Epithelial cell of umbilical artery (primary cell): Measurements from ENCODE around the gene HMGN2. TPM values are rescaled to one million over a fixed set of nuclear protein-coding genes. Genes with fewer than 3 reads are reported as not detected.

Experiments used
- total RNA-seq: library from RNA; depleted of rRNA; stranded (reverse); fragments of >200 nt; gene quantifications from 2 replicates; pipeline ENCODE4 v1.2.3, GENCODE V29; 2014

HMGN2 gene
- total RNA-seq: 183 and 319 TPM in 2 replicates

DNA sequence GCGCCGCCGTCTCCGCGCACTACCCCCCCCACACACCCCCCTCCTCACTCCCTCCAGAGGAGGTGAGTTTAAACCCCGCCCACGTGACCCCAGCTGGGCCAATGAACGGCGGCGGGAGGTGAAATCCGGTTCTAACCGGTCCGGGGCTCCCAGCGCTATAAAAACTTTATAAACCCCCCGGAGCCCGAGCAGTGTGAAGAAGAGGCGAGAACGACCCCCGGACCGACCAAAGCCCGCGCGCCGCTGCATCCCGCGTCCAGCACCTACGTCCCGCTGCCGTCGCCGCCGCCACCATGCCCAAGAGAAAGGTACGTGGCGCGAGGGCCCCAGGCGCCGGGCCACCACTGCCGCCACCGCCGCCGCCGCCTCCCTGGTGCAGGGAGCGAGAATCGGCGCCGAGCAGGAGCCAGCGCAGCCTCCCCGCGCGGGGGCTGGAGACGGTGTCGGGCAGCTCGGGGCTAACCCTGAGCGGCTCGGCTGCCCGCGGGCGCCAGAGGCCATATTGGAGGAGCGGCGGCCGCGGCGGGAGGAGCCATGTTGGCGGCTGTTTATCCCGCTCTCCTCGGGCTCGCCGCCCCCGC lies at the start of gene HMGN2:
HMGN2 (plus strand) TSS at position 121 of the 581 bp plus-strand sequence; CDS start at position 294, 173 bp downstream.

DNA sequence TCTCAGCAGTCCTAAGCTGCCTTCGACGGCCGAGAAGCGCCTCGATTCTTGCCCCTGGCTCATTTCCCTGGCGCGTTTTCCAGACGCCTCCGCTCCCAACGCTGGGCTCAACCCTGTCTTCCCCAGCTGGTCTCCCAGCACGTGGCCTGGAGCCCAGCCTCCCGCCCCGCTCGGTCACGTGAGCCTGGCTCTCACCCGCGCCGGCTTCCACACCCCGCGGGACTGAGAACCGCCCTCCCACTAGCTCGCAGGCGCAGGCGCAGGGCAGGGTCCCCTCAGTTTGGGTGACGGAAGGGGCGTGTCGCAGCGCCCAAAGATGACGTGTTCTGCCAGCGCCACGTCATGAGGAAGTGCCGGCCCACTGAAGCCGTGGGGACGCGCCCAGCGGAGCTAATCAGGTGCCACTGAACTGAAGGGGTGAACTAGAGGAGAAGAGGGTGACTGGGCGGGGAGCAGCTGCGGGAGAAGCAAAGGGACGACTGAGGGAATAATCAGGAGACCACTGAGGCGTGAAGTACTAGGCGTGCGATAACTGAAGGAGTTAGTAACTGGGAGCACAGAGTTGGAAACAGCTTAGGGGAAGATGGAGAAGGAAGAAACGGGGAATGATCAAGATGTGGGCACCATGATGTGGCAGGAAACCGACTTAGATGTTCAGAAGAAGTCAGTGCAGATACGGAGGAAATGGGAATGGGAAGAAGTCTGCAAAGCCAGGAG lies 40.1 kb upstream of the HMGN2 start, which contains the start of gene DHDDS:
DHDDS (plus strand) TSS at position 343 of the 717 bp plus-strand sequence. CDS start 625 bp downstream, outside the sequence.

Other genes starting within 250 kb of the HMGN2 start
- gene CEP85, start 238.2 kb upstream of the HMGN2 start, total RNA-seq: 8.8 and 14.7 TPM in 2 replicates
- 10.1 and 19.0 TPM in 2 replicates for gene SH3BGRL3, start 192.4 kb upstream of the HMGN2 start, total RNA-seq
- 3.2 and 3.3 TPM in 2 replicates for gene UBXN11, start 165.8 kb upstream of the HMGN2 start, total RNA-seq
- not detected in 2 replicates for gene CD52, start 154.5 kb upstream of the HMGN2 start, total RNA-seq
- under 0.01 TPM in 1 of 2 replicates, not detected in the other for gene CRYBG2, start 118.3 kb upstream of the HMGN2 start, total RNA-seq
- not detected in 2 replicates for gene ZNF683, start 99.7 kb upstream of the HMGN2 start, total RNA-seq
- gene LIN28A, start 61.6 kb upstream of the HMGN2 start, total RNA-seq: not detected in 2 replicates
- 46.4 and 63.1 TPM in 2 replicates for gene DHDDS, start 40.1 kb upstream of the HMGN2 start, total RNA-seq
- 11.4 and 28.9 TPM in 2 replicates for gene RPS6KA1, start 57.3 kb downstream of the HMGN2 start, total RNA-seq
- gene ARID1A, start 223.6 kb downstream of the HMGN2 start, total RNA-seq: 8.8 and 11.2 TPM in 2 replicates